IPS-15b (cell line): Measurements from ENCODE around the gene COL19A1.

Experiments used
- H3K27me3 ChIP-seq: one replicate; pipeline ENCODE4 v1.6.1; 2013; ENCODE audit warnings: low read length; ENCODE audit not compliant: control insufficient read depth, insufficient read depth
- H3K36me3 ChIP-seq: one replicate; pipeline ENCODE4 v1.6.1; 2013; ENCODE audit warnings: low read length; ENCODE audit not compliant: control insufficient read depth, insufficient read depth
- H3K4me1 ChIP-seq: one replicate; pipeline ENCODE4 v1.6.1; 2013; ENCODE audit warnings: mild to moderate bottlenecking, low read length; ENCODE audit not compliant: control insufficient read depth, insufficient read depth
- H3K4me3 ChIP-seq: one replicate; pipeline ENCODE4 v1.5.1; 2013; ENCODE audit warnings: low read depth, low read length
- H3K9ac ChIP-seq: one replicate; pipeline ENCODE4 v1.6.1; 2013; ENCODE audit warnings: low read depth, mild to moderate bottlenecking, low read length
- H3K9me3 ChIP-seq: one replicate; pipeline ENCODE4 v1.6.1; 2013; ENCODE audit warnings: mild to moderate bottlenecking, low read length; ENCODE audit not compliant: control insufficient read depth, insufficient read depth

Gene COL19A1

DNA sequence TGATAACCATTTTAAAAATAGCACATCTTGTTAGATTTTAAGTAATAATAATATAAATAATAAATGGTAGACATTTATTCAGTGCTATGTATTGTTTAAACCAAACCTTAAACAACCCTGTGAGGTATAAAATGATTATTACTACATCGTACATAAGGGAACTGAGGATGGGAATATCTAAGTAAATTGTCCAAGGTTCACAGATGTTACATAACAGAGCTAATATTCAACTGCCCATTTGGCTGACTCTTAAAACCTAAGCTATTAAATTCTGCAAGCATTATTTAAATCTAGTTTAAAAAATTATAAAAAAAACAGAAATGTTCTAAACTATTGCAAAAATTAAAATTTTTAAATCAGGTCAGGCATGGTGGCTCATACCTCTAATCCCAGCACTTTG, 175.1 kb downstream of the COL19A1 start:
- Histone ChIP-seq H3K4me1 (no peaks in the 10 kb centered on the region), H3K9ac (no peak overlapping the region), H3K36me3 (no peaks in the 10 kb centered on the region), H3K9me3 (no peaks in the 10 kb centered on the region), H3K27me3 (no peaks in the 10 kb centered on the region), H3K4me3 (no peak overlapping the region)

DNA sequence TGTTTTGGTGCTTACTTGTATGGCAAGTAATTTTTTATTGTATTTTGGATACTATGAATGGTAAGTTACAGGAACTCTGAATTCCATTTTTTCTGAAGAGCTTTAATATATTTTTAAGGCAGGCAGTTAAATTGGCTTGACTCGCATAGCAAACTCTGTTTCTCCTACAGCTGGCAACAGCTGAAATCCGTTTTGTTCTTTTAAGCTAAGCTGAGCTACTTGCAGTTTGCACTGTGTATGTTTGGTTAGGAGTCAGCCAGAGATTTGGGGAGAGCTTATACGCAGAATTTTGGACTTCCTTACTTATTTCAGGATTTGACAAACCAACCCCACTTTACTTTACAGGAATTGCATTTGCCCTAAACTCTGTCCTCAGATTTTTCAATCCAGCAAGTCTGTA, 179.1 kb downstream of the COL19A1 start:
- Histone ChIP-seq H3K4me3 (no peak overlapping the region), H3K27me3 (no peaks in the 10 kb centered on the region), H3K9ac (no peak overlapping the region), H3K36me3 (no peaks in the 10 kb centered on the region), H3K9me3 (no peaks in the 10 kb centered on the region), H3K4me1 (no peaks in the 10 kb centered on the region)

DNA sequence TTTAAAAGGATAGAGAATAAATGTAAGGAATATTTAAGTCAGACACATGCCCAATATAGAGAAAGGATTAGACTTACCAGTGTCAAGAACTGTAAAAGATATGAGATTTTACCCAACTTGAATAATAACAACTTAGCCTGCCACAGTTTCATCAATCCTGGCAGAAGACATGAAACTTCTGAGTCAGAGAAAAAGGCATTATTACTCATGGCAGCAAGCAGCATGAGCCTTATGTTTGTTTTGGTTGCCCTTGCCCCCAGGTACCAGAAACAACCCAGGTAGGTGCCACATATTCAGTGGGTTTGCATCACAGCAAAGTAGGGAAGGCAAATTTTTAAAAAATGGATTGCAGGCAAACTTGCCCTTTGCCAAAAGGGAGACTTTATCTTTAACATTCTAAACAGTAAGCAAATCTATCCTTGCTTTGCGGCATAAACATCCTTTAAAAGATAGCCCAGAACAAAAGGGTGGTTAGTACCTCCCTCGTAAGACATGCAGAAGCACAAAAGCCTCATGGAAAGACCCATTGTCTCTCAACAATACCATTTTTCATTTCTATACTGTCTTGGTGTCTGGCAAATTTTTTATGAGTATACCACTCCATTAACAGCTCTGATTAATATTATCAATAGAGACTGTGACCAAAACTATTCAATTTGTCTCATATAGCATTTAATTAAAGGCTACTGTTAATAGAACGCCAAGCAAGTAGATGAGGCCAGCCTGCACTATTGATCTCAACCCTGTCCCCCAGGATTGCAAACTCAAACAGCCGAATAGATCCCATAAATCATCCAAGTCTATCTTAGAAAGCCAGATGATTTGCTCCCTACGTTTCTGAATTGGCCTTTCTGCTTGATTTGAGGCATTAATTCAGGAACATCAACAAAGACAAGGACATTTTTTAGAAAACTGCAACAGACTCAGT, 185.1 kb downstream of the COL19A1 start:
- Histone ChIP-seq H3K36me3 (no peaks in the 10 kb centered on the region), H3K27me3 (no peaks in the 10 kb centered on the region), H3K9me3 (no peaks in the 10 kb centered on the region), H3K4me3 (no peak overlapping the region), H3K4me1 (no peaks in the 10 kb centered on the region), H3K9ac (no peak overlapping the region)

DNA sequence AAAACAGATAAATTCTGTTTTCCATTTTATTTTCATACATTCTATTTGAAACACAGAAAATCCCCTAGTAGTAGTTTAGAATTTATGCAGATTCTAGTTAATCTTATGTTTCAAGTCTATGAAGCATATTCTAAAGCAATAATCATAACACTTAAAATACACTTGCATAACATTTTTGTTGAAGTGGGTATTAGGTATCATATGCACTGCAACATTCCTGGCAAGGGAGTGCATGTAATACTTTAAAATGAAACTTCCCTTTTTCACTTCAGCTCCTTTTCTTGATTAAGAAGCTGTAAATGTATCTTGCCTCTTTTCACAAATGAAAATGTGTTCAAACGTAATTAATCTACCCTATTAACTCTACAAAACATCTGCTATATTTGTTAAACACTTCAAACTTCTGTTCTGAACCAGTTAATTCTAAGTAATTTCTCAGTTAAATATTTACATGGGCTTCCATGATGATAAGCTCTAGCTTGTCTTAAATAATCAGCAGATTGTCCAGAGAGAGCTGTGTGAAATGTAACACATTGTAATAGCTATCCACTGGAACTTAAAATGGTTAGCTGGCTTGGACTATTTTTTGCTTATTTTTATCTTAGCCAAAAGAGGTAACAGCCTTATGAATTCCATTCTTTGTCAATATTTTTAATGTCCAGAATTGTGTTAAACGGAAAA, 192.8 kb downstream of the COL19A1 start:
- Histone ChIP-seq H3K27me3 (no peaks in the 10 kb centered on the region), H3K4me3 (no peak overlapping the region), H3K4me1 (no peaks in the 10 kb centered on the region), H3K36me3 (no peaks in the 10 kb centered on the region), H3K9ac (no peak overlapping the region), H3K9me3 (no peaks in the 10 kb centered on the region)

DNA sequence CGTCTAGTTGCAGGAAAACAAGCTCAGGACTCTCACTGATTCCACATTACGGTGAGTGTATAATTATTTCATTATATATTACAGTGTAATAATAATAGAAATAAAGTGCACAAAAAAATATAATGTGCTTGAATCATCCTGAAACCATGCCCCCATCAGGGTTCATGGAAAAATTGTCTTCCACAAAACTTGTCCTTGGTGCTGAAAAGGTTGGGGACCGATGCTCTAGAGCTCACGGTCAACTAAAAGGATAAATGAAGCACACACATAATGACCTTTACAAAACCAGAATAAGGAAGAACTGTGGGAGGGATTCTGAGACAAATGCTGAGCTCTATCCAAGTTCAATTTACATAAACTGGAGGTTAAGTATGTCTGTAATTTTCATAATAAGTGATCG, 194.3 kb downstream of the COL19A1 start:
- no peak overlapping the region for H3K9ac ChIP-seq
- no peaks in the 10 kb centered on the region for H3K9me3 ChIP-seq
- no peak overlapping the region for H3K4me3 ChIP-seq
- H3K4me1 ChIP-seq: no peaks in the 10 kb centered on the region
- no peaks in the 10 kb centered on the region for H3K27me3 ChIP-seq
- H3K36me3 ChIP-seq: no peaks in the 10 kb centered on the region

DNA sequence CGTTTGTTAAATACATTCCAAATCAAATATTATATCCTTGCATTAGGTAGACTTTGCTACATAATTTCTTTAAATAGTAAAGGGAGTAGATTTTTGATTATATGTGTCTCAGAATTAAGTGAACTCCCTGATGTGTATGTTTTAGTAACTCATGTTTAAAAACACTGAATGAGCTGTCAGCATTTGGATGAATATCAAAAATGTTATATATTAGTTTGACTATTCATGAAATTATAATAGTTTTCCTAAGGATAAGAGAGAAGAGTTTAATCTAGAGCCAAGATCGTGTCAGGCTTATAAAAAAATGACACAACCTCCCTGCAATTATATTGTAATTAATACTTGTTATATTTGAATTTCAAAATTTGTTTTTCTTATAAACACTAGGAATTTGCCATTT, 195.2 kb downstream of the COL19A1 start:
- Histone ChIP-seq H3K4me3 (no peak overlapping the region), H3K27me3 (no peaks in the 10 kb centered on the region), H3K9me3 (no peaks in the 10 kb centered on the region), H3K36me3 (no peaks in the 10 kb centered on the region), H3K4me1 (no peaks in the 10 kb centered on the region), H3K9ac (no peak overlapping the region)

DNA sequence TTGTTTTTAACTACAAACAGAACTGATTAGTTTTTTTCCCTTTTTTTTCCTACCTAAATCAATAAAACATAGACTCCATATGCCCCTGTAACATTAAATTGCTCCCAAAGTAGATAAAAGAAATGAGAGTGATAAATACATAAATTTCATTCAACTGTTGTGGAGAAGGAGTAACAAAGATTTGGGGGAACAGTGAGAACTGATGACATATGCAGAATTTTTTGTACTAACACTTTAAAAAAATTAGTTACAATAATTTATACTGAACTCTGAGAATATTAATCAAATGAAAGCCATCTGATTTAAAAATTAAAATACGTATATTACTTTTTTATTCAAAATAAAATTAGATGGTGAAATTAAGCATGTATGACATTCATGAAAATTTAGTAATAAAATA, 195.7 kb downstream of the COL19A1 start:
- H3K4me3 ChIP-seq: no peak overlapping the region
- no peaks in the 10 kb centered on the region for H3K27me3 ChIP-seq
- no peaks in the 10 kb centered on the region for H3K9me3 ChIP-seq
- no peak overlapping the region for H3K9ac ChIP-seq
- no peaks in the 10 kb centered on the region for H3K4me1 ChIP-seq
- H3K36me3 ChIP-seq: no peaks in the 10 kb centered on the region

DNA sequence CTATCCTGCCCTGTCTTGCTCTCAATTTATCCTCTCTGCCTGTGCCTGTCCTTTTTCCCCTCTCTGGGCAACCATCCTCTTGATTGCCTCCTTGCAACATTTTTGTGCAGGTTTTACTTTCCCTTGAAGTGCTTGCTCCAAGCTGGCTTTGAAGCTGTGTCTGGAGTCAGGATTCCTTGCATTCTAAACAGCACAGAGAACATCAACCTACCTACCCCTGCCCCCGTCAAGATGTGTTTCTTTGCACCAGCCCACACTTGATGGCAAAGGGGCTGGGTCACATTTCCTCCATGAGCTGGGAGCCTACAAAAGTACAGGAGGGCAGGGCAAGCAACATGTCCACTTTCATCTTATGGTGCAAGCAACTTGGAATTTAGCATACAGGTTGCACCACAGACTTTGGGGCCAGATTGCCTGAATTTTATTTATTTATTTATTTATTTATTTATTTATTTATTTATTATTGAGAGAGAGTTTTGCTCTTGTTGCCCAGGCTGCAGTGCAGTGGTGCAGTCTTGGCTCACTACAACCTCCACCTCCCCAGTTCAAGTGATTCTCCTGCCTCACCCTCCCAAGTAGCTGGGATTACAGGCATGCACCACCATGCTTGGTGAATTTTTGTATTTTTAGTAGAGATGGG, 206.3 kb downstream of the COL19A1 start:
- no peaks in the 10 kb centered on the region for H3K9me3 ChIP-seq
- H3K36me3 ChIP-seq: no peaks in the 10 kb centered on the region
- no peaks in the 10 kb centered on the region for H3K4me1 ChIP-seq
- no peaks in the 10 kb centered on the region for H3K27me3 ChIP-seq
- no peak overlapping the region for H3K9ac ChIP-seq
- no peak overlapping the region for H3K4me3 ChIP-seq

DNA sequence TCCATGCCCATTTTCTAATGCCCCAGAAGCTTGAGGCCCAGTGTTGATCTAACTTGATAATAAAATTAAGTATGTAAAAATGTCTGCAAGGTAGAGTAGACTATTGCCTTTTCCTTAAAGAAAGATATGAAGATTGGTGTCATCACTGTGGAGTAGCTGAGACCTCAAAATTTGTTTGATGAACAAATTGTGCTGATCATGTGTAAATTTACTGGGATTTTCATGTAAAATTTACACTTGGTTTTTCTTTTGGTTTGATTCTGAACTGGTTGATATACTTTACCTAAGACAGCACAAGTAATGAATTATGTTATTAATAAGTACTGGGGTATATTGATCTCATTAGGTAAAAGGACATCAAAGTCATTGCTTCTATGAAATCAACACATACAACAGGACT, 207.3 kb downstream of the COL19A1 start:
- Histone ChIP-seq H3K4me1 (no peaks in the 10 kb centered on the region), H3K27me3 (no peaks in the 10 kb centered on the region), H3K36me3 (no peaks in the 10 kb centered on the region), H3K9ac (no peak overlapping the region), H3K4me3 (no peak overlapping the region), H3K9me3 (no peaks in the 10 kb centered on the region)

DNA sequence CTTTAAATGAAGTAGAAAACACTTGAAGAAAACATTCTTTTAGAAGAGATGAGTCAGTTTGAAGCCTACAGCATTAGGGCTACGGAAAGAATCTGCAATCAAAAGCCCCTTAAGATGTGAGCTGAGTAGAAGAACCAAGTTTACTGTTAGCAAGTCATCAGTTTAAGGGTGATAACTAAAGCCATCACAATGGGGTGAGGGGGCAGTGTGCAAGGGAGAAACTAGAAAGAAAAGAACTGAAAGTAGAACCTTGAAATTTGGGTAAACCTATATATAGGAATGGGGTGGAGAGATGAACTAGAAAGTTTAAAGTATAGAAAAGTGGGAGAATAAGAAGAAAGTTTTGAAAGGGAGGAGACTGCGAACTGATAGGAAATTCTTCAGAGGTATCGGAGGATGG, 212.9 kb downstream of the COL19A1 start:
- Histone ChIP-seq H3K9me3 (no peaks in the 10 kb centered on the region), H3K4me3 (no peak overlapping the region), H3K27me3 (no peaks in the 10 kb centered on the region), H3K9ac (no peak overlapping the region), H3K36me3 (no peaks in the 10 kb centered on the region), H3K4me1 (peaks cover 4% of the 10 kb centered on the region)

DNA sequence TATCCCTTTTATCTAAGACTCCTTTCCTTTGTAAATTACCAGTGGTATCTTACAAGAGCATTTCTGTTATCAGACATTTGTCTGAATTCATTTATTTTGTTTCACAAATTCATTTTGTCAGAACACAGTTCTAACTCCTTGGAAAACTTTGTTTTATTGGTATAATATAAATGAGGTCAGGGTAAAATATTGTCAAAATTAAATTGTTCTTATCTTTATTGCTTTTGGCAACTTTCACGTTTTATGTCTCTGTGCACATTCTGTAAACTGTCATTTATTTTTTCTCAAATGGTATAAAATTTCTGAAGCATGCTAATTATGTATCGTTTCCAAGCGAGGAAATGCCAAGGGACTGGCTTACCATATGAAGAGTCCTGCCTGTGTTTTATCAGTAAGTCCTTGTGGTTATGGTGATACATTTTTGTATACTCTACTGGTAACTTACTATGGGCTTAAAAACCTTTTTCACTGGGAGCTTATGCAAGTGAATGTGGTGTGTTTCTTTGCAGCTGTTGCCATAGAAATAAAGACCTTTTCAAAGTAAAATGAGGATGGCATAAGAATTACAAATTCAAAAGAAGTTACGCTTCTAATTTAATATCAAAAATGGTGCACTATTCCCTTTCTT, 214.2 kb downstream of the COL19A1 start:
- Histone ChIP-seq H3K4me1 (peaks cover 4% of the 10 kb centered on the region), H3K27me3 (no peaks in the 10 kb centered on the region), H3K4me3 (no peak overlapping the region), H3K36me3 (no peaks in the 10 kb centered on the region), H3K9me3 (no peaks in the 10 kb centered on the region), H3K9ac (no peak overlapping the region)
